BLaER1 (cell line): ENCODE data around the gene PIK3R5.

Source experiments
- H3K27ac ChIP-seq: shearing (Covaris generic); formaldehyde crosslinking; 2 replicates; pipeline ENCODE4 v1.8.1; 2022
- H3K27me3 ChIP-seq: shearing (Covaris generic); formaldehyde crosslinking; 2 replicates; pipeline ENCODE4 v1.8.1; 2022
- H3K36me3 ChIP-seq: shearing (Covaris generic); formaldehyde crosslinking; 2 replicates; pipeline ENCODE4 v1.8.1; 2022
- H3K4me1 ChIP-seq: shearing (Covaris generic); formaldehyde crosslinking; 2 replicates; pipeline ENCODE4 v1.8.1; 2022
- H3K4me2 ChIP-seq: shearing (Covaris generic); formaldehyde crosslinking; 2 replicates; pipeline ENCODE4 v1.8.1; 2022
- H3K4me3 ChIP-seq: shearing (Covaris generic); formaldehyde crosslinking; 2 replicates; pipeline ENCODE4 v1.8.1; 2022
- H3K9ac ChIP-seq: shearing (Covaris generic); formaldehyde crosslinking; 2 replicates; pipeline ENCODE4 v1.8.1; 2022
- H3K9me3 ChIP-seq: shearing (Covaris generic); formaldehyde crosslinking; 2 replicates; pipeline ENCODE4 v1.8.1; 2022
- H4K20me1 ChIP-seq: shearing (Covaris generic); formaldehyde crosslinking; 2 replicates; pipeline ENCODE4 v1.8.1; 2022
- Cebpa-rat ChIP-seq: shearing (Covaris generic); IDR thresholded peaks from 2 replicates; pipeline ENCODE4 v1.8.1; 2022

PIK3R5 gene

GRCh38 chr17:8867361-8867981 is 98.0 kb downstream of the PIK3R5 start, which contains the start of gene PIK3R6:
Gene PIK3R6, minus strand, starts transcription at chr17:8867674. Its CDS starts 17,880 bp downstream, at chr17:8849794.
- no peaks in the 10 kb centered on the region for H3K9me3 ChIP-seq
- peak within 1 kb of the TSS; percentile 48 for H3K4me3 ChIP-seq
- peak within 1 kb of the TSS; percentile 60 for H3K27ac ChIP-seq

GRCh38 chr17:8865811-8866210 is 99.7 kb downstream of the PIK3R5 start:
- Histone ChIP-seq H3K4me1 (peaks cover 60% of the 10 kb centered on the region), H4K20me1 (no peaks in the 10 kb centered on the region), H3K4me2 (peak overlapping the region; percentile 78), H3K36me3 (no peaks in the 10 kb centered on the region), H3K9ac (no peak overlapping the region), H3K4me3 (no peak overlapping the region), H3K27me3 (no peaks in the 10 kb centered on the region), H3K27ac (peak overlapping the region; percentile 33), H3K9me3 (no peaks in the 10 kb centered on the region)
- no peak for TF ChIP-seq Cebpa-rat

More at GRCh38 chr17:8867361-8867981, 98.0 kb downstream of the PIK3R5 start, which contains the start of gene PIK3R6:
- Histone ChIP-seq H4K20me1 (no peaks in the 10 kb centered on the region), H3K4me2 (peak within 1 kb of the TSS; percentile 78), H3K36me3 (no peaks in the 10 kb centered on the region), H3K27me3 (no peaks in the 10 kb centered on the region), H3K9ac (peak within 1 kb of the TSS; percentile 33), H3K4me1 (peaks cover 50% of the 10 kb centered on the region)
- TF ChIP-seq Cebpa-rat: no peak

GRCh38 chr17:8865385-8865784 is 100.1 kb downstream of the PIK3R5 start:
- Histone ChIP-seq H3K4me2 (peak overlapping the region; percentile 78), H3K9me3 (no peaks in the 10 kb centered on the region), H3K9ac (0 out of 2 replicates have a peak overlapping the region, but pooled peaks have one; percentile 12), H4K20me1 (no peaks in the 10 kb centered on the region), H3K27ac (peak overlapping the region; percentile 33), H3K4me3 (no peak overlapping the region), H3K4me1 (peaks cover 65% of the 10 kb centered on the region), H3K36me3 (no peaks in the 10 kb centered on the region), H3K27me3 (no peaks in the 10 kb centered on the region)
- no peak for TF ChIP-seq Cebpa-rat

GRCh38 chr17:8862213-8863056 is 103.1 kb downstream of the PIK3R5 start:
- H3K27me3 ChIP-seq: no peaks in the 10 kb centered on the region
- no peak overlapping the region for H3K27ac ChIP-seq
- no peaks in the 10 kb centered on the region for H3K9me3 ChIP-seq
- H4K20me1 ChIP-seq: no peaks in the 10 kb centered on the region
- H3K4me2 ChIP-seq: peak overlapping the region; percentile 26
- no peaks in the 10 kb centered on the region for H3K36me3 ChIP-seq
- H3K4me3 ChIP-seq: no peak overlapping the region
- no peak for TF ChIP-seq Cebpa-rat
- H3K4me1 ChIP-seq: peaks cover 83% of the 10 kb centered on the region
- H3K9ac ChIP-seq: no peak overlapping the region

GRCh38 chr17:8861495-8862181 is 103.9 kb downstream of the PIK3R5 start:
- H3K4me1 ChIP-seq: peaks cover 83% of the 10 kb centered on the region
- no peaks in the 10 kb centered on the region for H4K20me1 ChIP-seq
- peak overlapping the region; percentile 26 for H3K4me2 ChIP-seq
- TF ChIP-seq Cebpa-rat: no peak
- no peaks in the 10 kb centered on the region for H3K36me3 ChIP-seq
- H3K9me3 ChIP-seq: no peaks in the 10 kb centered on the region
- H3K27ac ChIP-seq: no peak overlapping the region
- no peaks in the 10 kb centered on the region for H3K27me3 ChIP-seq
- no peak overlapping the region for H3K4me3 ChIP-seq
- no peak overlapping the region for H3K9ac ChIP-seq

GRCh38 chr17:8859804-8860430 is 105.6 kb downstream of the PIK3R5 start:
- H3K27ac ChIP-seq: no peak overlapping the region
- no peaks in the 10 kb centered on the region for H3K9me3 ChIP-seq
- peak overlapping the region; percentile 91 for H3K4me2 ChIP-seq
- H3K4me1 ChIP-seq: peaks cover 82% of the 10 kb centered on the region
- no peaks in the 10 kb centered on the region for H4K20me1 ChIP-seq
- H3K36me3 ChIP-seq: no peaks in the 10 kb centered on the region
- H3K4me3 ChIP-seq: no peak overlapping the region
- H3K27me3 ChIP-seq: no peaks in the 10 kb centered on the region
- no peak overlapping the region for H3K9ac ChIP-seq
- no peak for TF ChIP-seq Cebpa-rat

GRCh38 chr17:8859027-8859803 is 106.3 kb downstream of the PIK3R5 start:
- Histone ChIP-seq H3K9me3 (no peaks in the 10 kb centered on the region), H3K27me3 (no peaks in the 10 kb centered on the region), H3K4me2 (peak overlapping the region; percentile 91), H3K36me3 (no peaks in the 10 kb centered on the region), H3K27ac (peak overlapping the region; percentile 16; the same call in 1 of the 2 replicates), H3K4me1 (peaks cover 76% of the 10 kb centered on the region), H4K20me1 (no peaks in the 10 kb centered on the region), H3K9ac (no peak overlapping the region), H3K4me3 (no peak overlapping the region)
- peak; percentile 76 for TF ChIP-seq Cebpa-rat

GRCh38 chr17:8857919-8858318 is 107.6 kb downstream of the PIK3R5 start:
- Histone ChIP-seq H3K4me3 (peak overlapping the region; percentile 43), H3K9ac (no peak overlapping the region), H3K9me3 (no peaks in the 10 kb centered on the region), H3K36me3 (no peaks in the 10 kb centered on the region), H3K27me3 (no peaks in the 10 kb centered on the region), H3K4me2 (peak overlapping the region; percentile 91), H3K4me1 (peaks cover 76% of the 10 kb centered on the region), H3K27ac (peak overlapping the region; percentile 63), H4K20me1 (no peaks in the 10 kb centered on the region)
- TF ChIP-seq Cebpa-rat: no peak
